ENCODE measurements around the gene CDH24.

The CDH24 gene

DNA sequence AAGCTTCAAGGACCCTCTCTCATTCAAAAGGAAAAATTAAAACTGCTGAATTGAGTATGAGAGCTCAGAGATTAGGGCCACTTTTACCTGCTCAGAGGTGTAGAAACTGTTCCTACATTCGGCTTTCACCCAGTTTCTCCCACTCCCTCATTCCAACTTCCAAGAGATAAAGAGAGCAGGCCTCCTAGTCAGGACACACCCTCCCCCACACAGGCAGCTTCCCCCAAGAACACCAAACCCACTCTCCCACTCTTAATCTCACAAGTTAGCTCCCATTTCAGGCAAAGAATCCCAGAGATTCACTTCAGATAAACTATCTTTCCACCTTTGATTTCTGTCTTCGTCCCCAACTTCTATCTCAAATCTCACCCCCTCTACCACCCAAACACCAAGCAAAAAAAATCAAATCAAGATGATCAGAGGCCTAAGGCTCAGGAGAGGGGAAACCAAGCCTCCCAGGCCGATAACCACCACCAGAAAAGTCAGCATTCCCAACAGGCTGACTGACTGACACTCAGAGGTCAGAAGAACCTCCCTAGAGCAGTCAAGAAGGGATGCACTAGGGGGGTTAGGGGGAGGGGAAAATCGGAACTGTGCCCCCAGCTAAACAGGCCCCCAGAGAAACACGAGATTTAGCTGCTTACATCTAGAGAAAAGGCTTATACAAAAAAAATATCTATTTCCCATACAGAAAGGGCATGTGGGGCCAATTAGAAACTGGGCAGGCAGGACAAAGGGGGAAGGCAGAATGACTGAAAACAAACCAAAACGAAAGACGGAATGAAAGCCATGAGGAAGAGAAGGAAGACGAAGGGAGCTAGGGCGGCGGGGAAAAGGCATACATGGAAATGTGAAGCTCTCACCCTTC lies 13.2 kb upstream of the CDH24 start:
- TF ChIP-seq, protein P1, sequence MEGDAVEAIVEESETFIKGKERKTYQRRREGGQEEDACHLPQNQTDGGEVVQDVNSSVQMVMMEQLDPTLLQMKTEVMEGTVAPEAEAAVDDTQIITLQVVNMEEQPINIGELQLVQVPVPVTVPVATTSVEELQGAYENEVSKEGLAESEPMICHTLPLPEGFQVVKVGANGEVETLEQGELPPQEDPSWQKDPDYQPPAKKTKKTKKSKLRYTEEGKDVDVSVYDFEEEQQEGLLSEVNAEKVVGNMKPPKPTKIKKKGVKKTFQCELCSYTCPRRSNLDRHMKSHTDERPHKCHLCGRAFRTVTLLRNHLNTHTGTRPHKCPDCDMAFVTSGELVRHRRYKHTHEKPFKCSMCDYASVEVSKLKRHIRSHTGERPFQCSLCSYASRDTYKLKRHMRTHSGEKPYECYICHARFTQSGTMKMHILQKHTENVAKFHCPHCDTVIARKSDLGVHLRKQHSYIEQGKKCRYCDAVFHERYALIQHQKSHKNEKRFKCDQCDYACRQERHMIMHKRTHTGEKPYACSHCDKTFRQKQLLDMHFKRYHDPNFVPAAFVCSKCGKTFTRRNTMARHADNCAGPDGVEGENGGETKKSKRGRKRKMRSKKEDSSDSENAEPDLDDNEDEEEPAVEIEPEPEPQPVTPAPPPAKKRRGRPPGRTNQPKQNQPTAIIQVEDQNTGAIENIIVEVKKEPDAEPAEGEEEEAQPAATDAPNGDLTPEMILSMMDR (IDR thresholded peaks at IDR 0.05; ENCODE audit: poor library complexity, severe bottlenecking): no peak
- H3K36me3 ChIP-seq (ENCODE audit: low read depth): peaks cover 82% of the 10 kb centered on the region
- DNase-seq (ENCODE audit: low spot score) (no peak), ATAC-seq (ENCODE audit: low read depth) (no peak)
- H3K4me1 ChIP-seq (ENCODE audit: insufficient read depth, poor library complexity, severe bottlenecking): peaks cover 8% of the 10 kb centered on the region
- H3K4me3 ChIP-seq (ENCODE audit: severe bottlenecking): peak overlapping the region; percentile 48
- peak overlapping the region; percentile 64 for H3K27ac ChIP-seq (ENCODE audit: poor library complexity, severe bottlenecking)
- H3K9me3 ChIP-seq (ENCODE audit: severe bottlenecking): no peaks in the 10 kb centered on the region
- no peaks in the 10 kb centered on the region for H3K27me3 ChIP-seq (ENCODE audit: insufficient read depth, poor library complexity, severe bottlenecking)

DNA sequence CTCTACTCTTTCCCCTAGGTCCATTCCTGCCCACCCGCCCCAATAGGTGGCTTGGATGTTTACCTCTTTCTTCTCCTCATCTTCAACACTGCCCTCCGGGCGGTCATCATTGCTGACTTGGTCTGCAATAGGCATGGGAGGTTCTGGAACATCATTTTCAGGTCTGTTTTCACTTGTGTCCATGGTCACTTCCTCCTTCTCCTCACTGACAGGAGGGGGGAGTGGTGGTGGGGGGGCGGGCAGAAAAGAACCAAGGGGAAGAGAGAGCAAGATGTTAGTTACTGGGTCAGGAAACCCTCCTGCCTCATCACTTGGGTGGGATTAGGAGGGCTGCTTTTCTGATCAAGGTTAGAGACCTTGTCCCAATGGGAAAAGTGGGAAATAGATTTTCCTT lies 12.1 kb upstream of the CDH24 start:
- no peaks in the 10 kb centered on the region for H3K27me3 ChIP-seq (ENCODE audit: insufficient read depth, poor library complexity, severe bottlenecking)
- H3K4me1 ChIP-seq (ENCODE audit: insufficient read depth, poor library complexity, severe bottlenecking): peaks cover 8% of the 10 kb centered on the region
- no peak overlapping the region for H3K4me3 ChIP-seq (ENCODE audit: severe bottlenecking)
- DNase-seq (ENCODE audit: low spot score) (peak; percentile 51), ATAC-seq (ENCODE audit: low read depth) (no peak)
- no peaks in the 10 kb centered on the region for H3K9me3 ChIP-seq (ENCODE audit: severe bottlenecking)
- TF ChIP-seq, protein P1 (IDR thresholded peaks at IDR 0.05; ENCODE audit: poor library complexity, severe bottlenecking): no peak
- peak overlapping the region; percentile 64 for H3K27ac ChIP-seq (ENCODE audit: poor library complexity, severe bottlenecking)
- peaks cover 82% of the 10 kb centered on the region for H3K36me3 ChIP-seq (ENCODE audit: low read depth)

DNA sequence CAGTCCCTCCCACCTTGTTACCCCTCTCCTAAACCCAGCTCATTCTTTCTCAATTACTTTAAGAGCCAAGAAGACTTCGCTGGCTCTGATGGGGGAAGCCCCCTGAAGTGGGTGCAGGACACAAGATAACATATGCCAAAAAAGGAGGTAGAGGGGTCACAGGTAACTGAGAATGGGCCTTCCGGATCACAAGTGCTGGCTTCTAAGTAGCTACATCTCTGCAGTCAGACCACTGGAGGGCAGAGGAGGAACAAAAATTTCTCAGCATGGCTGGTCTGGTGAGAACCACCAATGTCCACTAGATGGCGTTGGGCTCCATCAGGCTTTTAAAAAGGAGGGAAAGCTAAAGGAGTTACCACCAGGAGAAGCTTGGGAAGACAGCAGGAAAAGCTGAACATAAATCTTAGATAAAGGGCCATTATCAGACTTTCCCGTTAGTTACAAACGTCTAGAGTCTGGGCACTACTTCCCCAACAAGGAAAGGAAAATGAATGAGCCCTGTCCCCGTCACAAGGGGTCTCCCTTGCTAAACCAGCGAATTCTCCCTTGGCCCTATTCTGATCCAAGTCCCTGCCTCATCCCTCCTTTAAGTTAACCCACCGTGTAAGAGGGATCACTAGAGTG lies 11.6 kb upstream of the CDH24 start:
- TF ChIP-seq, protein P1 (IDR thresholded peaks at IDR 0.05; ENCODE audit: poor library complexity, severe bottlenecking): peak; percentile 100
- H3K9me3 ChIP-seq (ENCODE audit: severe bottlenecking): no peaks in the 10 kb centered on the region
- DNase-seq (ENCODE audit: low spot score) (peak; percentile 86), ATAC-seq (ENCODE audit: low read depth) (peak; percentile 72)
- peak overlapping the region; percentile 64 for H3K27ac ChIP-seq (ENCODE audit: poor library complexity, severe bottlenecking)
- H3K36me3 ChIP-seq (ENCODE audit: low read depth): peaks cover 82% of the 10 kb centered on the region
- peaks cover 8% of the 10 kb centered on the region for H3K4me1 ChIP-seq (ENCODE audit: insufficient read depth, poor library complexity, severe bottlenecking)
- H3K27me3 ChIP-seq (ENCODE audit: insufficient read depth, poor library complexity, severe bottlenecking): no peaks in the 10 kb centered on the region
- no peak overlapping the region for H3K4me3 ChIP-seq (ENCODE audit: severe bottlenecking)

DNA sequence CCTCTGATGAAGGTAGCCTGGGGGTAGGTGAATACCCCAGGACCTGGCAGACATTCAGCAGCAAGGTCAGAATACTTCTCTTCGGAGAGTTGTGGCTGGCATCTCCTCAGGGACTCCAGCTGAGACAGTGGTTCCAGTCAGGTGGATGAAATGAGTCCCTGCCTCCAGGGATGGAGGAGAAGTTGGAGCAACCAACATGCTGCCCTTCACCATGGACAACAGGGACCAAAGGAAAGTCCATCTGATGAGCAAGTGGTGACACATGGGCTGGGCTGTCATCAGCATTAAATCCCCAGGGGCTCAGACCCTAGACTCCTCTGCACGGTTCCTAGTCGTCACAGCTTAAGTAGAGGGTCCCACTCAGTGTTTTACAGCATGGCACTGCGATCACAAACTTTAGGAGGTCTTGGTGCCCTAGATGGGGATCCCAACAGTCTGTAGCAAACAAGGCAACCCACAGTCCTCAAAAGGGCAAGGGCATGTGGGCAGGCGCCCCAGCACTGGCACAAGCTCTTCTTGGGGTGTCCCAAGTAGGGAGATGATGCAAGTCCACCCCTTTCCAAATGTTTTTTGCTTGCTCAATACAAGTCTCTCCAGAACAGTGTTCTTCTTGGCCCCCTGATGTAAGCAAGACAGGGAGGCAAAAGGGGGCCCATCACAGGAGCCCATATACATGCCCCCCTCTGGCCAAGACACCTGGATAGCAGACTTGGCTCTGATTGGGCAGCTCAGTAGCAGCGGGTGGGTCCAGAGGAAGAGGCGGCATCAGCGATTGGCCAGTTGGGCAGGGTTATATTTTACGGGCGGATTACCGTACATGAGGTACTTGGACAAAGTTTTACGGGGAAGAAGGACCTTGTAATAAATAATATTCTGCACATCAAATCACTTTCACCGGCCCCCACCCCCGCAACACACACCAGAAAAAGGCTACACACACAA lies 10.8 kb upstream of the CDH24 start:
- H3K4me3 ChIP-seq (ENCODE audit: severe bottlenecking): no peak overlapping the region
- H3K36me3 ChIP-seq (ENCODE audit: low read depth): peaks cover 82% of the 10 kb centered on the region

More for the DNA sequence above, 10.8 kb upstream of the CDH24 start:
- DNase-seq (ENCODE audit: low spot score): peak; percentile 50
- Histone ChIP-seq H3K4me1 (ENCODE audit: insufficient read depth, poor library complexity, severe bottlenecking) (peaks cover 8% of the 10 kb centered on the region), H3K27me3 (ENCODE audit: insufficient read depth, poor library complexity, severe bottlenecking) (no peaks in the 10 kb centered on the region), H3K9me3 (ENCODE audit: severe bottlenecking) (no peaks in the 10 kb centered on the region), H3K27ac (ENCODE audit: poor library complexity, severe bottlenecking) (peak overlapping the region; percentile 64)
- TF ChIP-seq, protein P1 (IDR thresholded peaks at IDR 0.05; ENCODE audit: poor library complexity, severe bottlenecking): no peak
- no peak for ATAC-seq (ENCODE audit: low read depth)

Measured in RWPE2 (cell line).